ENCODE measurements around the gene SENP3. TPM values are rescaled to one million over a fixed set of nuclear protein-coding genes. Genes with fewer than 3 reads are reported as not detected.

SENP3 gene
- total and polyA plus RNA-seq, 12 donors: 28.4 to 72.4 (median 43.9) TPM

- Histone ChIP-seq H3K4me1 (replicated peaks in 1 of 2) (peaks cover 36 to 74% of the 10 kb centered on the region in 2 donors), H3K27me3 (no peaks in the 10 kb centered on the region), H3K4me3 (peak overlapping the region in 1 of 4 donors; percentile 54), H3K36me3 (replicated peaks in 1 of 2) (peaks cover 0 to 32% of the 10 kb centered on the region in 2 donors), H3K27ac (peak overlapping the region in 3 of 5 donors; percentile 47 to 97 (median 96)), H3K9me3 (replicated peaks in 1 of 3) (no peaks in the 10 kb centered on the region)
- 77 to 83% (median 81%) methylated on average over 23 of the region's 23 CpGs for WGBS, 4 donors
- no peak for TF ChIP-seq CTCF (IDR thresholded peaks at IDR 0.05)
- TF ChIP-seq POLR2A (IDR thresholded peaks at IDR 0.05): no peak
- intact Hi-C loops (cut with DNase I): no loop called here
- DNase-seq: no peak
These were observed 19.2 kb downstream of the SENP3 start for GRCh38 chr17:7580604-7581575.

DNA sequence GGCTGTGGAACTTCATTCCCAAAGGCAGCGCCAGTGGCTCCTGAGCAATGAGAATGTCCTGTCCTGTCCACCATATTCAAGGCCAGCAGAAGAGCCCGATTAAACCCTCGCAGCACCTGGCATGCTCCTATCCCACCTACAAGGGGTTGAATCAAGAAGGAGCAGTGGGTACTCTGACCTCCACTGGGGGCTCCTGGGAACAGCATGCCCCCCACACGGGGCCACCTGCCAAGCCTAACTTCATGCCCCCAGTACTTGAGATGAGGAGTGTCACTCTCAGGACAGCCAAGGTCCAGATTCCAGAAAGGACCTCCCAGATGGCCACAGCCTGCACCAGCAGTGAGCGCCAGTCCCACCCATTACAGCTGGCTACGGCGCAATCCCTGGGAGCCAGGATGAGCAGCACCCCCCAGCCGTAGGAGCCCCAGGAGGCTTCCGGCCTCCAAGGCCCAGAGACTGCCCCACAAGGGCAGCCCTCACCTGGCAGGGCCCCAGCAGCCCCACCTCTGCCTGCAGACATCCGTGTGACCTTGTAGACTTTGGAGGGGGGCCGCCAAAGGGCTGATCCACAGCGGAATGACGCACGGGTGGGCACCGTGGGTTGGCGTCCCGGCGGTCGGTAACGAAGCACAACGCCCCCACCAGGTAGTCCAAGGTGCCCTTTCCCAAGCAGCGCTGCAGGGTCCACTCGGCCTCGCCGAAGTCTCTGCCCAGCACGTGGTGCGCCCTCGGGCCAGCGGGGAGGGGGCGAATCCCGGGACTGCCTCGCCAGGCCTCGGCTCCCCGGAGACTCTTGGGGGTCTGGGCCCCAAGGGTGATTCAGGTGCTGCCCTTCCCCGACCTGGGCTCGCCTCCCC, 20.9 kb downstream of the SENP3 start:
- no peak for TF ChIP-seq CTCF (IDR thresholded peaks at IDR 0.05)
- TF ChIP-seq POLR2A (IDR thresholded peaks at IDR 0.05): no peak
- Histone ChIP-seq H3K9me3 (replicated peaks in 1 of 3) (no peaks in the 10 kb centered on the region), H3K4me3 (peak overlapping the region in 2 of 4 donors; percentile 5 to 61), H3K4me1 (replicated peaks in 1 of 2) (peaks cover 32 to 56% of the 10 kb centered on the region in 2 donors), H3K27ac (peak overlapping the region; percentile 78 to 97 (median 96)), H3K27me3 (no peaks in the 10 kb centered on the region), H3K36me3 (replicated peaks in 1 of 2) (peaks cover 0 to 27% of the 10 kb centered on the region in 2 donors)
- DNase-seq: peak in 5 of 7 donors; percentile 47 to 64 (median 56)
- intact Hi-C loops (cut with DNase I): no loop called here
- WGBS, 4 donors: 60 to 83% (median 69%) methylated on average over 6 to 36 of the region's 36 CpGs

DNA sequence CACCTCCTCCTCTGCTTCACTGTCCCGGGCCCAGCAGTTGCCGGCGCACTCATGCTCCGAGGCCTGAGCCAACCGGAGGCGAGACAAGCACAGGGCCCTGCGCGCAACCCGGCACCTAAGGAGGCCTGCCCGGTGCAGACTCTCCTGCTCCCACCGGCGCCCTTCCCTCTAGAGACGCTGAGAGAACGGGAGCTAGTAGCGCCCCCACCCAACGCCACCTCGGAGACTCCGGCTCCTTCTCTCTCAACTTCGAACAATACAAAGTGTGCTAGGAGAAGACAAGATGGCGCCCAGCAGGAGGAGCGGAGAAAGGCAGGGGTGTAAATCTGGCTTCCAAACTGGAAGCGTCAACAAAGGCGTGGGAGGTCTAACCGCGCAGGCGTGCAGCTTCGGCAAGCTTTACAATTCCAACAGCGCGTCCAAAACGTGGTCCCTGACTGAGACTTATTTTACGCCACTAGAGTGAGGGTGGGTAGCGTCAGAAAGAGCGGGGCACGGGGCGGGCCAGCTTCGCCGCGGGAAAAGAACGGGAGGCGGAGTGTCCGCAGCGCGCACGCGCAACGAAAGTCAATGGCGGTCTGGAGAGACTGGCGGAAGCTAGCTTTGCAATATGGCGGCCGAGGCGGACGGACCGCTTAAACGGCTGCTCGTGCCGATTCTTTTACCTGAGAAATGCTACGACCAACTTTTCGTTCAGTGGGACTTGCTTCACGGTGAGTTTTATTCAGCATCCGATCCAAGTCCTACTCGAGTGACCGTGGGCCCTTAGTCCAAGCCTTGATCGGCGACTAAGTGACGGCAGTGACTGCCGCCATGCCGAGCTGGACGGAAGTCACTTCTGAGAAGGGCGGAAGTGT, 21.8 kb downstream of the SENP3 start, which contains the start of gene MPDU1:
TSS of gene MPDU1 (plus strand) at position 600 of the 857 bp plus-strand sequence. CDS start at position 611, 11 bp downstream.
- TF ChIP-seq POLR2A (IDR thresholded peaks at IDR 0.05) (peak; percentile 74 to 91), CTCF (IDR thresholded peaks at IDR 0.05) (peak in 1 of 6 experiments; percentile 6)
- no peaks in the 10 kb centered on the region for H3K9me3 ChIP-seq (replicated peaks in 1 of 3)
- intact Hi-C loops (cut with DNase I): no loop called here
- H3K4me3 ChIP-seq: peak within 1 kb of the TSS; percentile 8 to 85 (median 48)
- 11 to 23% (median 13%) methylated on average over 51 to 69 of the region's 69 CpGs for WGBS, 4 donors
- peaks cover 0 to 27% of the 10 kb centered on the region in 2 donors for H3K36me3 ChIP-seq (replicated peaks in 1 of 2)
- peak; percentile 96 to 98 (median 97) for DNase-seq
- H3K27me3 ChIP-seq: no peaks in the 10 kb centered on the region
- peak within 1 kb of the TSS; percentile 78 to 97 (median 96) for H3K27ac ChIP-seq
- peaks cover 32 to 49% of the 10 kb centered on the region in 2 donors for H3K4me1 ChIP-seq (replicated peaks in 1 of 2)

Measured in adrenal gland (tissue), 12 donors.